K562 (cell line): ENCODE data around the gene ZNF709. TPM values are rescaled to one million over a fixed set of nuclear protein-coding genes. Genes with fewer than 3 reads are reported as not detected.

Experiments
- ATAC-seq: fragments of 200-7000 bp; cut with Tn5 transposase; 3 replicates; pipeline ENCODE4 v1.9.1; 2020; ENCODE audit warnings: moderate library complexity
- BruUV-seq: library from RNA; stranded (reverse); fragments of 400-500 nt; replicated peaks from 2 replicates; lab custom pipeline; 2021; lab: Mats Ljungman, UMichigan
- CTCF ChIA-PET: fragments of 300-600 bp; formaldehyde crosslinking; extraction: SDS; loops from one replicate; lab custom pipeline; 2021; ENCODE audit warnings: low intra/inter-chr PET ratio; lab: Yijun Ruan, JAX
- POLR2A ChIA-PET: fragments of 300-600, 350-650 bp; sonication (Branson Sonifier 250); formaldehyde crosslinking; extraction: SDS; loops from one replicate; lab custom pipeline; 2021; ENCODE audit warnings: antibody characterized with exemption, inconsistent platforms; lab: Yijun Ruan, JAX
- DNase-seq, 4 experiments: peaks; one replicate each; pipeline versions ENCODE4 v3.0.0 to v3.0.0-alpha.2; 2011 to 2018; ENCODE audit warnings: low spot score in 3 of 4, mixed read lengths in 3 of 4; ENCODE audit errors: extremely low read depth in 1 of 4
- FAIRE-seq: peaks from 2 replicates; lab custom pipeline; 2011; peaks lifted over from hg19 to GRCh38; lab: Jason Lieb, UNC
- H2AFZ ChIP-seq: 2 replicates; pipeline ENCODE4 v1.6.0; 2011; ENCODE audit warnings: low read depth, low read length, control low read depth, inconsistent platforms
- H3K27ac ChIP-seq: fragments of 200-600 bp; 3 replicates; pipeline ENCODE4 v1.8.0; 2011; ENCODE audit warnings: low read depth, mild to moderate bottlenecking, control low read depth, inconsistent platforms, low read length, moderate library complexity, mixed read lengths; ENCODE audit errors: extremely low read depth
- H3K27me3 ChIP-seq, 2 experiments: fragments of 300-600 bp in 1 of 2; 2 replicates in 1 of 2; 3 replicates in 1 of 2; pipeline versions ENCODE4 v1.6.0 to v1.8.0; 2011; ENCODE audit warnings: inconsistent platforms in 2 of 2, low read length in 2 of 2, mild to moderate bottlenecking in 1 of 2, mixed read lengths in 1 of 2, moderate library complexity in 1 of 2; ENCODE audit not compliant: control insufficient read depth in 2 of 2, insufficient read depth in 2 of 2
- H3K36me3 ChIP-seq: fragments of 300-600 bp; 3 replicates; pipeline ENCODE4 v1.8.0; 2011; ENCODE audit warnings: mild to moderate bottlenecking, low read length, inconsistent platforms; ENCODE audit not compliant: control insufficient read depth, insufficient read depth
- H3K4me1 ChIP-seq, 2 experiments: fragments of 200-600 bp in 1 of 2; replicated peaks in 1 of 2; 2 replicates in 1 of 2; 3 replicates in 1 of 2; pipeline versions ENCODE4 v1.5.1 to v1.8.0; 2011; ENCODE audit warnings: inconsistent platforms in 2 of 2, low read length in 2 of 2, mild to moderate bottlenecking in 1 of 2, mixed read lengths in 1 of 2, moderate library complexity in 1 of 2; ENCODE audit not compliant: control insufficient read depth in 2 of 2, insufficient read depth in 2 of 2
- H3K4me2 ChIP-seq: 2 replicates; pipeline ENCODE4 v1.6.1; 2011; ENCODE audit warnings: low read length, control low read depth, inconsistent platforms, mixed read lengths; ENCODE audit not compliant: insufficient read depth
- H3K4me3 ChIP-seq: fragments of 200-600 bp; sonication (generic), shearing (Covaris generic); 2 replicates; pipeline ENCODE4 v1.5.1; 2016; ENCODE audit warnings: control low read depth, inconsistent platforms
- H3K79me2 ChIP-seq: fragments of 200-600 bp; 3 replicates; pipeline ENCODE4 v1.8.0; 2011; ENCODE audit warnings: low read length, inconsistent platforms; ENCODE audit not compliant: control insufficient read depth, insufficient read depth
- H3K9ac ChIP-seq, 2 experiments: 2 replicates each; pipeline versions ENCODE4 v1.6.0 to v1.6.1; 2011; ENCODE audit warnings: low read depth in 2 of 2, low read length in 2 of 2, control low read depth in 1 of 2, inconsistent platforms in 1 of 2, mild to moderate bottlenecking in 1 of 2, mixed read lengths in 1 of 2; ENCODE audit not compliant: insufficient read depth in 1 of 2
- H3K9me1 ChIP-seq: one replicate; pipeline ENCODE4 v1.6.0; 2011; ENCODE audit warnings: inconsistent platforms, mild to moderate bottlenecking, low read length, moderate library complexity; ENCODE audit not compliant: control insufficient read depth, insufficient read depth
- H3K9me3 ChIP-seq: replicated peaks from 2 replicates; pipeline ENCODE4 v1.5.1; 2011; ENCODE audit warnings: low read depth, low read length, inconsistent platforms; ENCODE audit not compliant: control insufficient read depth, insufficient read depth
- H4K20me1 ChIP-seq: replicated peaks from 2 replicates; pipeline ENCODE4 v1.6.1; 2011; ENCODE audit warnings: low read length, inconsistent platforms, mixed read lengths; ENCODE audit not compliant: control insufficient read depth, insufficient read depth
- CBX1 ChIP-seq: sonication (generic); IDR thresholded peaks from 2 replicates; pipeline ENCODE4 v1.6.1; 2016; ENCODE audit warnings: antibody characterized with exemption, low read depth, mild to moderate bottlenecking
- CREB5 ChIP-seq: fragments of 250-450 bp; sonication (Bioruptor Pico); IDR thresholded peaks from 2 replicates; pipeline ENCODE4 v1.5.0; 2020; ENCODE audit warnings: mild to moderate bottlenecking
- JUN ChIP-seq, 2 experiments: sonication (generic) in 1 of 2; formaldehyde crosslinking in 1 of 2; IDR thresholded peaks; 2 replicates each; pipeline versions ENCODE4 v1.6.1 to v1.8.0; 2012 to 2022; ENCODE audit warnings: borderline replicate concordance in 2 of 2, mild to moderate bottlenecking in 2 of 2, improper control_type of control experiment in 1 of 2, low read depth in 1 of 2, low read length in 1 of 2, missing genetic modification reagents in 1 of 2
- LEF1 ChIP-seq: fragments of 450-650 bp; IDR thresholded peaks from 2 replicates; pipeline ENCODE4 v1.6.1; 2016; ENCODE audit warnings: mild to moderate bottlenecking
- PBX2 ChIP-seq, 2 experiments: IDR thresholded peaks in 1 of 2; conservative IDR thresholded peaks in 1 of 2; 2 replicates each; pipeline ENCODE4 v1.6.1; 2016; ENCODE audit warnings: low read depth in 2 of 2, mild to moderate bottlenecking in 1 of 2, missing compliant biosample characterization in 1 of 2, missing genetic modification characterization in 1 of 2, moderate library complexity in 1 of 2
- RBBP5 ChIP-seq: fragments of 200-600 bp; sonication (generic); IDR thresholded peaks from 2 replicates; pipeline ENCODE4 v1.6.1; 2012; ENCODE audit warnings: borderline replicate concordance, mild to moderate bottlenecking, low read length, control low read depth, inconsistent platforms; ENCODE audit not compliant: insufficient read depth, poor library complexity, severe bottlenecking
- SMARCA5 ChIP-seq: fragments of 450-650 bp; IDR thresholded peaks from 2 replicates; pipeline ENCODE4 v1.6.1; 2016
- TAL1 ChIP-seq: fragments of 450-650 bp; IDR thresholded peaks from 2 replicates; pipeline ENCODE4 v1.6.1; 2016; ENCODE audit warnings: mild to moderate bottlenecking
- TCF3 ChIP-seq: sonication (generic); formaldehyde crosslinking; IDR thresholded peaks from 2 replicates; pipeline ENCODE4 v1.4.0; 2020; ENCODE audit warnings: mild to moderate bottlenecking, missing genetic modification reagents
- ZKSCAN1 ChIP-seq: fragments of 150-350 bp; IDR thresholded peaks from 2 replicates; pipeline ENCODE4 v1.6.1; 2016; ENCODE audit warnings: low read depth, low read length
- WGBS: fragments of 100-300 bp; shearing (Covaris generic); methylation state at CpG from one replicate; pipeline ENCODE4 v1.1.6; 2016; ENCODE audit warnings: low coverage, mixed read lengths; ENCODE audit not compliant: insufficient coverage; ENCODE audit errors: missing lambda C conversion rate; 5-methylcytosine and 5-hydroxymethylcytosine counted together
- in situ Hi-C: fragments of 300-500 bp; cut with MboI; formaldehyde crosslinking; loops from 4 replicates; pipeline ENCODE4 v1.15.0; 2018; ENCODE audit warnings: inconsistent platforms, mixed read lengths
- intact Hi-C: fragments of 100-400 bp; cut with micrococcal nuclease; formaldehyde crosslinking; loops from 2 replicates; pipeline ENCODE4 v1.14.2; 2022
- polyA plus RNA-seq, 8 experiments: library from polyadenylated mRNA; depleted of rRNA in 4 of 8; stranded (reverse) in 5 of 8; unstranded in 3 of 8; fragments of >200 nt; fragmentation: Nextera tagmentation in 2 of 8; fragmentation: Illumina TruSeq in 1 of 8; extraction: Ambion mirVana in 2 of 8; extraction: Trizol in 1 of 8; gene quantifications; 2 replicates each; pipeline versions ENCODE4 v1.2.1 to v1.2.3, GENCODE V29; 2011 to 2014; ENCODE audit warnings: inconsistent platforms in 1 of 8, missing spikeins in 1 of 8
- total RNA-seq, 7 experiments: library from RNA; depleted of rRNA in 6 of 7; stranded (reverse); fragments of >200 nt in 6 of 7; fragmentation: Illumina TruSeq in 2 of 7; extraction: Trizol in 2 of 7; gene quantifications; 2 replicates each; pipeline versions ENCODE4 v1.2.1 to v1.2.3, GENCODE V29; 2011 to 2021; ENCODE audit warnings: low replicate concordance in 1 of 7
- TF ChIP-seq, protein P1 (sequence below): sonication (generic); formaldehyde crosslinking; IDR thresholded peaks from 2 replicates; pipeline ENCODE4 v1.8.0; 2022; ENCODE audit warnings: mild to moderate bottlenecking, low read depth, missing genetic modification reagents
- TF ChIP-seq, protein P2 (sequence below): sonication (generic); formaldehyde crosslinking; IDR thresholded peaks from 2 replicates; pipeline ENCODE4 v1.5.0; 2020; ENCODE audit warnings: missing genetic modification reagents

The ZNF709 gene
- total and polyA plus RNA-seq, 9 of the 15 experiments (the other 6 are each of a cell fraction or from before 2014, with no cell fraction given) = 0.07 to 0.69 (median 0.18) TPM

GRCh38 chr19:12527034-12527836 lies 42.6 kb upstream of the ZNF709 start:
- 98% methylated on average over 8 of the region's 8 CpGs for WGBS
- H3K9ac ChIP-seq = no peak overlapping the region
- peaks cover 10% of the 10 kb centered on the region; the same call in 1 of the 3 replicates for H3K79me2 ChIP-seq
- H3K27ac ChIP-seq = no peak overlapping the region
- H3K4me3 ChIP-seq = no peak overlapping the region
- no peaks in the 10 kb centered on the region for H3K4me1 ChIP-seq
- ChIA-PET POLR2A (no interaction called here), CTCF (interaction anchor here (0.7 kb wide), 1 partner anchor 197 kb away, joined by 3 read pairs; no protein-coding TSS in a partner anchor)
- intact Hi-C loops = no loop called here
- DNase-seq (peak in 1 of 4 experiments; percentile 37), FAIRE-seq (no peak), ATAC-seq (no peak)
- H3K4me2 ChIP-seq = no peak overlapping the region
- H3K9me3 ChIP-seq = peaks cover 68% of the 10 kb centered on the region
- H3K27me3 ChIP-seq = no peaks in the 10 kb centered on the region
- no peak overlapping the region for H2AFZ ChIP-seq
- in situ Hi-C loops = no loop called here
- H3K9me1 ChIP-seq = no peaks in the 10 kb centered on the region
- H4K20me1 ChIP-seq = no peaks in the 10 kb centered on the region
- BruUV-seq = TSS peak; percentile 30
- peaks cover 52% of the 10 kb centered on the region for H3K36me3 ChIP-seq
- TF ChIP-seq CREB5 (CRISPR knock-in tag) = no peak
- TF ChIP-seq, protein P1, sequence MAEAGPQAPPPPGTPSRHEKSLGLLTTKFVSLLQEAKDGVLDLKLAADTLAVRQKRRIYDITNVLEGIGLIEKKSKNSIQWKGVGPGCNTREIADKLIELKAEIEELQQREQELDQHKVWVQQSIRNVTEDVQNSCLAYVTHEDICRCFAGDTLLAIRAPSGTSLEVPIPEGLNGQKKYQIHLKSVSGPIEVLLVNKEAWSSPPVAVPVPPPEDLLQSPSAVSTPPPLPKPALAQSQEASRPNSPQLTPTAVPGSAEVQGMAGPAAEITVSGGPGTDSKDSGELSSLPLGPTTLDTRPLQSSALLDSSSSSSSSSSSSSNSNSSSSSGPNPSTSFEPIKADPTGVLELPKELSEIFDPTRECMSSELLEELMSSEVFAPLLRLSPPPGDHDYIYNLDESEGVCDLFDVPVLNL = no peak
- TF ChIP-seq CBX1 = peak; percentile 78
- 0 out of 2 replicates have a peak, but pooled peaks have one; percentile 25 for TF ChIP-seq ZKSCAN1
- TF ChIP-seq TCF3 (CRISPR knock-in tag) = no peak
- TF ChIP-seq JUN (IDR thresholded peaks at IDR 0.05; ENCODE audit: borderline replicate concordance, low read depth, low read length) = peak; percentile 73
- no peak for TF ChIP-seq JUN (CRISPR knock-in tag; IDR thresholded peaks at IDR 0.05; ENCODE audit: borderline replicate concordance)
- 0 out of 2 replicates have a peak, but pooled peaks have one; percentile 42 for TF ChIP-seq LEF1
- 0 out of 2 replicates have a peak, but pooled peaks have one; percentile 23 for TF ChIP-seq SMARCA5
- TF ChIP-seq TAL1 = no peak
- no peak for TF ChIP-seq PBX2 (CRISPR knock-in tag; IDR thresholded peaks at IDR 0.05; ENCODE audit: low read depth)
- no peak for TF ChIP-seq PBX2 (tag; conservative IDR thresholded peaks at IDR 0.05; ENCODE audit: low read depth)
- no peak for TF ChIP-seq RBBP5
- TF ChIP-seq, protein P2, sequence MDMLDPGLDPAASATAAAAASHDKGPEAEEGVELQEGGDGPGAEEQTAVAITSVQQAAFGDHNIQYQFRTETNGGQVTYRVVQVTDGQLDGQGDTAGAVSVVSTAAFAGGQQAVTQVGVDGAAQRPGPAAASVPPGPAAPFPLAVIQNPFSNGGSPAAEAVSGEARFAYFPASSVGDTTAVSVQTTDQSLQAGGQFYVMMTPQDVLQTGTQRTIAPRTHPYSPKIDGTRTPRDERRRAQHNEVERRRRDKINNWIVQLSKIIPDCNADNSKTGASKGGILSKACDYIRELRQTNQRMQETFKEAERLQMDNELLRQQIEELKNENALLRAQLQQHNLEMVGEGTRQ = no peak
